Endothelial cell of umbilical vein (primary cell): Measurements from ENCODE around the gene CNN2. TPM values are rescaled to one million over a fixed set of nuclear protein-coding genes. Genes with fewer than 3 reads are reported as not detected.

Experiments
- BruUV-seq: library from RNA; stranded (reverse); fragments of 400-500 nt; replicated peaks from 2 replicates; lab custom pipeline; 2021; lab: Mats Ljungman, UMichigan
- CTCF ChIA-PET: fragments of 300-600, 350-600 bp; sonication (Branson Sonifier 250); formaldehyde crosslinking; loops from one replicate; lab custom pipeline; 2021; ENCODE audit warnings: antibody characterized with exemption, inconsistent platforms; lab: Charles Lee
- POLR2A ChIA-PET: fragments of 300-600, 350-600 bp; sonication (Branson Sonifier 250); formaldehyde crosslinking; loops from one replicate; lab custom pipeline; 2021; ENCODE audit warnings: antibody characterized with exemption, inconsistent platforms; lab: Charles Lee
- DNase-seq: peaks from one replicate; pipeline ENCODE4 v3.0.0-alpha.2; 2011; ENCODE audit warnings: low read depth, low spot score
- FAIRE-seq: peaks from 2 replicates; lab custom pipeline; 2011; peaks lifted over from hg19 to GRCh38; lab: Jason Lieb, UNC
- H2AFZ ChIP-seq: 2 replicates; pipeline ENCODE4 v1.6.0; 2012; ENCODE audit warnings: low read depth, low read length, control low read depth, inconsistent platforms
- H3K27ac ChIP-seq: 2 replicates; pipeline ENCODE4 v1.5.1; 2011; ENCODE audit warnings: low read depth, mild to moderate bottlenecking, control low read depth, low read length, moderate library complexity; ENCODE audit not compliant: insufficient read depth
- H3K27me3 ChIP-seq, 2 experiments: 2 replicates each; pipeline versions ENCODE4 v1.6.0 to v1.6.1; 2011; ENCODE audit warnings: low read length in 2 of 2, mixed read lengths in 1 of 2; ENCODE audit not compliant: control insufficient read depth in 2 of 2, insufficient read depth in 2 of 2
- H3K36me3 ChIP-seq, 2 experiments: 2 replicates in 1 of 2; 3 replicates in 1 of 2; pipeline ENCODE4 v1.5.1; 2011; ENCODE audit warnings: low read length in 2 of 2, mild to moderate bottlenecking in 1 of 2, moderate library complexity in 1 of 2; ENCODE audit not compliant: control insufficient read depth in 2 of 2, insufficient read depth in 2 of 2; ENCODE audit errors: extremely low read depth in 1 of 2
- H3K4me1 ChIP-seq: 3 replicates; pipeline ENCODE4 v1.5.1; 2011; ENCODE audit warnings: mild to moderate bottlenecking, low read length; ENCODE audit not compliant: control insufficient read depth, insufficient read depth; ENCODE audit errors: extremely low read depth
- H3K4me2 ChIP-seq: 2 replicates; pipeline ENCODE4 v1.6.1; 2011; ENCODE audit warnings: low read length, control low read depth, mixed read lengths; ENCODE audit not compliant: insufficient read depth
- H3K4me3 ChIP-seq, 3 experiments: fragments of 200-600 bp in 1 of 3; sonication (generic), shearing (Covaris generic) in 1 of 3; replicated peaks in 1 of 3; 2 replicates each; pipeline ENCODE4 v1.5.1; 2011 to 2016; ENCODE audit warnings: control low read depth in 3 of 3, low read length in 3 of 3, mild to moderate bottlenecking in 2 of 3, inconsistent platforms in 1 of 3, low read depth in 1 of 3, moderate library complexity in 1 of 3; ENCODE audit not compliant: insufficient read depth in 1 of 3
- H3K79me2 ChIP-seq: 2 replicates; pipeline ENCODE4 v1.6.0; 2012; ENCODE audit warnings: low read length, inconsistent platforms; ENCODE audit not compliant: control insufficient read depth, insufficient read depth
- H3K9ac ChIP-seq: replicated peaks from 2 replicates; pipeline ENCODE3; 2011; ENCODE audit warnings: low read length, control low read depth; ENCODE audit not compliant: insufficient read depth; ENCODE audit errors: extremely low read depth
- H3K9me1 ChIP-seq: replicated peaks from 3 replicates; pipeline ENCODE4 v1.6.0; 2011; ENCODE audit warnings: mild to moderate bottlenecking, low read length; ENCODE audit not compliant: control insufficient read depth, insufficient read depth; ENCODE audit errors: extremely low read depth
- H3K9me3 ChIP-seq: replicated peaks from 2 replicates; pipeline ENCODE4 v1.5.1; 2012; ENCODE audit warnings: low read length, inconsistent platforms; ENCODE audit not compliant: control insufficient read depth, insufficient read depth
- H4K20me1 ChIP-seq: replicated peaks from 2 replicates; pipeline ENCODE3; 2011; ENCODE audit warnings: mild to moderate bottlenecking, low read length; ENCODE audit not compliant: control insufficient read depth, insufficient read depth; ENCODE audit errors: extremely low read depth
- CTCF ChIP-seq, 2 donors: IDR thresholded peaks; 1 replicate in 1 of 2; 2 replicates in 1 of 2; pipeline ENCODE4 v1.5.1; 2011; ENCODE audit warnings: low read length in 2 of 2, mild to moderate bottlenecking in 2 of 2, moderate library complexity in 2 of 2, control low read depth in 1 of 2, inconsistent platforms in 1 of 2, low read depth in 1 of 2; ENCODE audit not compliant: insufficient read depth in 1 of 2; ENCODE audit errors: extremely low read depth in 1 of 2
- EZH2 ChIP-seq: IDR thresholded peaks from 2 replicates; pipeline ENCODE4 v1.6.1; 2012; ENCODE audit warnings: borderline replicate concordance, low read depth, mild to moderate bottlenecking, moderate library complexity, low read length, inconsistent platforms; ENCODE audit not compliant: severe bottlenecking
- FOS ChIP-seq: IDR thresholded peaks from 2 replicates; pipeline ENCODE4 v1.6.1; 2011; ENCODE audit warnings: mild to moderate bottlenecking, low read length, moderate library complexity, borderline replicate concordance; ENCODE audit not compliant: insufficient read depth
- GATA2 ChIP-seq: IDR thresholded peaks from 2 replicates; pipeline ENCODE4 v1.7.0; 2011; ENCODE audit warnings: low read depth, mild to moderate bottlenecking, moderate library complexity, mixed read lengths, low read length; ENCODE audit not compliant: insufficient read length, insufficient read depth
- JUN ChIP-seq: IDR thresholded peaks from 2 replicates; pipeline ENCODE4 v1.6.1; 2011; ENCODE audit warnings: borderline replicate concordance, low read depth; ENCODE audit not compliant: insufficient read length, insufficient read depth
- MAX ChIP-seq: IDR thresholded peaks from 2 replicates; pipeline ENCODE4 v1.6.1; 2011; ENCODE audit not compliant: insufficient read depth, insufficient read length
- MYC ChIP-seq: IDR thresholded peaks from one replicate; pipeline ENCODE4 v1.6.1; 2011; ENCODE audit warnings: mild to moderate bottlenecking, low read depth, low read length
- POLR2A ChIP-seq: IDR thresholded peaks from 2 replicates; pipeline ENCODE4 v1.6.1; 2012; ENCODE audit warnings: low read depth, mild to moderate bottlenecking, control low read depth, low read length
- POLR2AphosphoS5 ChIP-seq: IDR thresholded peaks from 2 replicates; pipeline ENCODE4 v1.6.1; 2012; ENCODE audit warnings: low read depth, mild to moderate bottlenecking, control low read depth, low read length, moderate library complexity; ENCODE audit not compliant: insufficient read depth
- dilution Hi-C: fragments of 300-500 bp; cut with MboI; formaldehyde crosslinking; loops from one replicate; pipeline ENCODE4 v1.15.0; 2019; ENCODE audit warnings: low sequenced_read_pairs; ENCODE audit not compliant: extremely low pct_ligation_motif_present
- intact Hi-C: fragments of 100-400 bp; cut with micrococcal nuclease; formaldehyde crosslinking; loops from one replicate; pipeline ENCODE4 v1.10.0; 2022
- polyA plus RNA-seq, 4 experiments: library from polyadenylated mRNA; depleted of rRNA in 3 of 4; stranded (reverse) in 3 of 4; unstranded in 1 of 4; fragments of >200 nt; gene quantifications; 2 replicates each; pipeline versions ENCODE4 v1.2.1 to v1.2.3, GENCODE V29; 2011 to 2012; ENCODE audit warnings: missing spikeins in 1 of 4
- total RNA-seq: library from RNA; stranded (reverse); gene quantifications from 2 replicates; pipeline ENCODE4 v1.2.3, GENCODE V29; 2021

Gene CNN2
- total and polyA plus RNA-seq, 2 donors (not counting 3 experiments of a cell fraction or from before 2014, with no cell fraction given), result 207 to 286 TPM

GRCh38 chr19:999379-999719, 27.1 kb upstream of the CNN2 start:
- H3K9me1 ChIP-seq, result no peaks in the 10 kb centered on the region
- CTCF ChIA-PET, result no interaction called here
- H4K20me1 ChIP-seq, result no peaks in the 10 kb centered on the region
- H3K9ac ChIP-seq, result no peak overlapping the region
- no peak overlapping the region for H3K4me2 ChIP-seq
- H2AFZ ChIP-seq, result no peak overlapping the region
- no peak overlapping the region for H3K4me3 ChIP-seq
- dilution Hi-C loops (no loop called here), intact Hi-C loops (loop anchor here (5.0 kb wide), 1 partner anchor 243 kb away; the partner anchor contains the start of gene ATP5F1D)
- POLR2A ChIA-PET, result no interaction called here
- no peak overlapping the region for H3K27ac ChIP-seq
- FAIRE-seq (no peak), DNase-seq (no peak)
- peaks cover 20 to 27% of the 10 kb centered on the region in 2 experiments for H3K27me3 ChIP-seq
- no peaks in the 10 kb centered on the region for H3K36me3 ChIP-seq
- BruUV-seq, result no TSS peak
- H3K4me1 ChIP-seq, result no peaks in the 10 kb centered on the region
- TF ChIP-seq EZH2 (no peak), JUN (no peak), GATA2 (no peak), MYC (no peak), POLR2AphosphoS5 (no peak), POLR2A (no peak)
- no peaks in the 10 kb centered on the region for H3K9me3 ChIP-seq
- H3K79me2 ChIP-seq, result no peaks in the 10 kb centered on the region

GRCh38 chr19:1000095-1000494, 26.3 kb upstream of the CNN2 start, which contains the start of gene GRIN3B:
TSS of gene GRIN3B (plus strand) at chr19:1000419. CDS start at chr19:1000438, 19 bp downstream.
- Histone ChIP-seq H3K9ac (no peak within 1 kb of the TSS), H3K27ac (no peak within 1 kb of the TSS), H3K4me2 (no peak within 1 kb of the TSS), H3K9me1 (no peaks in the 10 kb centered on the region), H3K9me3 (no peaks in the 10 kb centered on the region), H3K27me3 (peaks cover 20 to 27% of the 10 kb centered on the region in 2 experiments), H3K36me3 (no peaks in the 10 kb centered on the region), H2AFZ (no peak within 1 kb of the TSS), H3K79me2 (no peaks in the 10 kb centered on the region), H4K20me1 (no peaks in the 10 kb centered on the region), H3K4me1 (no peaks in the 10 kb centered on the region), H3K4me3 (peak within 1 kb of the TSS in 1 of 3 experiments; percentile 0)
- ChIA-PET POLR2A (no interaction called here), CTCF (interaction anchor here (1.4 kb wide), 1 partner anchor 37 kb away, joined by 5 read pairs; no protein-coding TSS in a partner anchor)
- intact Hi-C loops (loop anchor here (2.0 kb wide), 1 partner anchor 21 kb away; the partner anchor contains the start of genes RNU6-2 and TMEM259), dilution Hi-C loops (no loop called here)
- no peak for TF ChIP-seq JUN
- no peak for TF ChIP-seq EZH2
- no peak for TF ChIP-seq GATA2
- no peak for TF ChIP-seq FOS
- TF ChIP-seq POLR2A, result no peak
- TF ChIP-seq POLR2AphosphoS5, result peak; percentile 20
- no peak for TF ChIP-seq MAX
- peak; percentile 15 to 69 for TF ChIP-seq CTCF (IDR thresholded peaks at IDR 0.05; ENCODE audit: extremely low read depth in 1 of 2, insufficient read depth in 1 of 2, low read depth in 1 of 2, low read length in 2 of 2)
- TF ChIP-seq MYC, result no peak
- BruUV-seq, result no TSS peak
- FAIRE-seq, result no peak
- DNase-seq, result peak; percentile 34
